Peyer's patch (tissue), 4 donors: Measurements from ENCODE around the gene BST1.

Experiments used
- CTCF ChIP-seq, 6 experiments: fragments of 450-650 bp in 4 of 6; fragments of 200-600 bp in 2 of 6; sonication (generic) in 1 of 6; IDR thresholded peaks; one replicate each; pipeline ENCODE4 v1.5.1; 2017 to 2019; ENCODE audit warnings: antibody characterized with exemption in 6 of 6, mild to moderate bottlenecking in 3 of 6, moderate library complexity in 1 of 6
- POLR2A ChIP-seq, 2 donors: fragments of 450-650 bp; IDR thresholded peaks; one replicate each; pipeline ENCODE4 v1.5.1; 2017; ENCODE audit warnings: antibody characterized with exemption in 2 of 2, mild to moderate bottlenecking in 2 of 2, moderate library complexity in 2 of 2

- no peak for TF ChIP-seq POLR2A (IDR thresholded peaks at IDR 0.05)
- no peak for TF ChIP-seq CTCF (IDR thresholded peaks at IDR 0.05)
These were observed 74.9 kb downstream of the BST1 start for GRCh38 chr4:15777697-15778288.
